Stromal cell of bone marrow (primary cell): ENCODE results near the gene AGBL4.

ENCODE experiments used
- DNase-seq: peaks from one replicate; pipeline ENCODE4 v3.0.0-alpha.2; 2012; ENCODE audit warnings: low read depth

AGBL4 gene

DNA sequence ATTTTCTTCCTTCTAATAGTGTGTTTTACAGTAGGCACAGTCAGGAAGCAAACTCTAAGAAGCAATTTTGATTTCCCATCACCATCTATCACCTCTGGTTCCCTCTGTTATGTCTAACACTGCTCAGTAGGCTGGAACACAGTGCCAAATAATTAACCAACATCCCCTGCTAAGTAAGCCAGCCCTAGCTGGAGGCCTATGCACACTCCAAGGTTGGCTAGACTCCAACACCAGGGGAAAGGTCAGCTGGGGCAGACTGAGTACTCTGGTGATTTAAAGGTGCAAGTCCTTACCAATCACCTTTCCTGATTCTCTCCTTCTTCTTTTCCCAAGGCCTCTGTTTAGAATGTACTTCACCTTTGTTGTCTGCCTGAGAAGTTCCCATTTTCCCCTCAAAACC is 1200.6 kb downstream of the AGBL4 start:
- no peak for DNase-seq

DNA sequence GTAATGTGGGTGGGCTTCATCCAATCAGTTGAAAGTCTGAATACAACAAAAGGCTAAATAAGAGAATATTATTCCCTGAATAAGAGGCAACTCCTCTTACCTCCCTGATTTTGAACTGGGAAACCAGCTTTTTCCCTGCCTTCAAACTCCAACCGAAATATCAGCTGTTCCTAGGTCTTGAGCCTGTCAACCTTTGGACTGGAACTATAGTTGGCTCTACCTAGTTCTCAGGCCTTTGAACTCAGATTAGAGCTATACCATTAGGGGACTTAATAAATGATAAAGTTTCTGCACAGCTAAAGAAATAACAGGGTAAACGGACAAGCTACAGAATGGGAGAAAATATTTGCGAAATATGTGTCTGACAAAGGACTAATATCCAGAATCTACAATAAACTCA is 1203.3 kb downstream of the AGBL4 start:
- DNase-seq, result no peak

DNA sequence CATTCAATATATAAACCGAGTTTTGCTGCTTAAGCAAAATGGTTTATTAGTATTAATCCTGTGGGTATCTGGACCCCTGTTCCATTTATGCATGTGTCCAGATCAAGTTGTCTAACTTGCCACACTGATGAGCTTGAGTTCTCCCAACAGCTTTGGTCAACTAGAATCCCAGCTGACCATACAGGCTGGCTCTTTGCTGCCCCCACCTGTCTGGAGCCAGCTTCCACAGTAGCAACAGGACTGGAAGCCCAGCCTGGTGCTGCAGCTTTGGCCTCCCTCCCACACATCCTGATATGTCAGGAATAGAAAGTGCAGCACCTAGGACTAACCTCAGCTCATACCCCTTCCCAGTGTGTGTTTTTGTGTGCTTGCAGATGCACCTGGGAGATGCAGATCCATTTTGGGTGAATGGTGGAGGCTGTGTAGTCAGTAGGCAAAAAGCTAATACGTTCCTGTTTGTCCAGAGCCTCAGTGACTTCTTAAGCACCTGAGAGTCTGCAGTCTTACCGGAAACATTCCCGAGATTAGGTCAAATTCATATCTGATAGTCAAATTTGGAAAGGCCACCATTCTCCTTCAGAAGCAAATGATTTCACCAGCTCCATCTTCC is 1206.1 kb downstream of the AGBL4 start:
- DNase-seq, result peak; percentile 39

- no peak for DNase-seq
These were observed 1213.0 kb downstream of the AGBL4 start for GRCh38 chr1:48810740-48811139.

GRCh38 chr1:48808496-48808895 is 1215.3 kb downstream of the AGBL4 start:
- no peak for DNase-seq

GRCh38 chr1:48807554-48808260 is 1216.0 kb downstream of the AGBL4 start:
- DNase-seq, result no peak

- DNase-seq, result no peak
These were observed 1220.3 kb downstream of the AGBL4 start for GRCh38 chr1:48803474-48803873.

DNA sequence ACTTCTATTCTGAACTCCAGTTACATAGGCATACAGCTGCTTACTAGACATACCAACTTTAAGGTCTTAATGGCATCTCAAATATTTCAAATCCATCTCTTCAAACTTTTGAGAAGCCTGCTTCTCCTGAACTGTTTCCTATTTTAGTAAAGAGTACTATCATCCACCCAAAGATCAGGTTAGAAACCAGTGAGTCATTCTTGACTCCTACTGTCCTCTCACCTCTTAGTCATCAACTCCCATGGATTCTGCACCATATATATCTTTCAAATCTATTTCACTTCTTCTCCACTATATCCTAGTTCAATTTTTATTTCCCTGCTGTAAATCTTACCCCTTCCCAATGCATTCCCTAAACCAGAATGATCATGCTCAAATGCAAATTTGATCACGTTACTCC is 1228.9 kb downstream of the AGBL4 start:
- no peak for DNase-seq

DNA sequence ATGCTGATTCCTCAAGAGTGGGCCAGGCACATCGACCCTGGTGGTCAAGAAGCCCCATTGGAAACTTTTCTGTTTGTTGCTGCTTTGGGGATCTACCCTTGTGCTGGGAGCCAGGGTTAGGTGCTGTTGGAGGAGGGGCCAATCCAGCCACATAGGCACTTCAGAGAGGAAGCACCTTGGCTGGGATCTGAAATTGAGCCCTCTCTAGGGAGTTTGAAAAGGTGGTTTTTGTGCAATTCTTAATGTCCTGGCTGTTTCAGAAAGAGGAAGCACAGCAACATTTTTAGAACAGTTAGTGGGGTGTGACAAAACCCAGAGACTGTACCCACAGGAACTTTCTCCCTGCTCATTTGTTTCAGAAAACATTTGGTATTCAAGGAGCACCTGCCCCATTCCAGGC is 1229.9 kb downstream of the AGBL4 start:
- DNase-seq, result no peak

- DNase-seq, result no peak
These were observed 1230.8 kb downstream of the AGBL4 start for GRCh38 chr1:48792961-48793360.

DNA sequence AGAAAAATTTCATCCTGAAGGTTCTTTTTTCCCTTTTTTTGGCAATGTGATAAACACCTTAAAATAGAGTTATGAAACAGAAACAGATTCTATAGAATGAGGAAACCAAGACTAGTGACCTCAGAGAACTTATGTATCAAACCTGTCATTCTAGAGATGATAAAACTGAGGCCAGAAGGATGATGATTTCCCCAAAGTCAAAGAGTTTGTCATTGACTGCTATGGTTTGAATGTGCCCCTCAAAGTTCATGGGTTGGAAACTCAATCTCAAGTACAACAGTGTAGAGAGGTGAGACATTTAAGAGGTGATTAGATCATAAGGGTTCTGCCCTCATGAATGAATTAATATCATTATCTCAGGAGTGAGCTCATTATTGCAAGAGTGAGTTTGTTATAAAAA is 1233.4 kb downstream of the AGBL4 start:
- no peak for DNase-seq

GRCh38 chr1:48789903-48790302 is 1233.9 kb downstream of the AGBL4 start:
- DNase-seq, result no peak

GRCh38 chr1:48785869-48786268 is 1237.9 kb downstream of the AGBL4 start:
- DNase-seq, result no peak

GRCh38 chr1:48784301-48784700 is 1239.5 kb downstream of the AGBL4 start:
- no peak for DNase-seq

DNA sequence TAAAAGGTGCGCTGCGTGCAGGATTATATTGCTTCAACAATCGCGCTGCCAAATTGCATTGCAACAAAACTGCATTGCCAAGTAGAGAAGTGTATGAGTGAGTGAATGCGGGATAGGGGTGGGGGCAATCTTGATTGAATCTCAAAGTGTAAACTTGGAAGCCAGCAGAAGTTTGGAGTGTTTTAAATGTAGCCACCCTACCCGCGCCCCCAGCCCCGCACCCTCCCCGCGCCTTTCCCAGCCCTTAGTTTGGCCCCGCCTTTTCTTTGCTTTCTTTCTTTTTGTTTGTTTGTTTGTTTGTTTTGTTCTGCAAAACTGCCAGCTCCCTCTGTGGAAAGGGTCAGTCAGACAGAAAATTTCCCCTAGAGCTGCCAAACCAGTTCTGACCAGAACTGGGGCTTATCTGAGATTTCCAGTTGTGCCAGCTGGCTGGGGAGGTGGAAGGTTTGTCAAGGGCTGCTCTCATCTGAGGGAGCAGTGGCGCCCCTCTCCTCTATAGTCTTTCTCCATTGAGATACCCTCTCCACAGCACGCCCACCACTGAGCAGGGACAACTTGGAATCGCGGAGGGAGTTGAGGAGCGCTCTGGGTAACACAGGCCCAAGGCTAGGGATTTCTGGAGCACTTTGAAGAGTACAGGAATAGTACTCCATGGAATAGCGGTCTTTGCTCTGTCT is 1246.4 kb downstream of the AGBL4 start:
- DNase-seq, result no peak

DNA sequence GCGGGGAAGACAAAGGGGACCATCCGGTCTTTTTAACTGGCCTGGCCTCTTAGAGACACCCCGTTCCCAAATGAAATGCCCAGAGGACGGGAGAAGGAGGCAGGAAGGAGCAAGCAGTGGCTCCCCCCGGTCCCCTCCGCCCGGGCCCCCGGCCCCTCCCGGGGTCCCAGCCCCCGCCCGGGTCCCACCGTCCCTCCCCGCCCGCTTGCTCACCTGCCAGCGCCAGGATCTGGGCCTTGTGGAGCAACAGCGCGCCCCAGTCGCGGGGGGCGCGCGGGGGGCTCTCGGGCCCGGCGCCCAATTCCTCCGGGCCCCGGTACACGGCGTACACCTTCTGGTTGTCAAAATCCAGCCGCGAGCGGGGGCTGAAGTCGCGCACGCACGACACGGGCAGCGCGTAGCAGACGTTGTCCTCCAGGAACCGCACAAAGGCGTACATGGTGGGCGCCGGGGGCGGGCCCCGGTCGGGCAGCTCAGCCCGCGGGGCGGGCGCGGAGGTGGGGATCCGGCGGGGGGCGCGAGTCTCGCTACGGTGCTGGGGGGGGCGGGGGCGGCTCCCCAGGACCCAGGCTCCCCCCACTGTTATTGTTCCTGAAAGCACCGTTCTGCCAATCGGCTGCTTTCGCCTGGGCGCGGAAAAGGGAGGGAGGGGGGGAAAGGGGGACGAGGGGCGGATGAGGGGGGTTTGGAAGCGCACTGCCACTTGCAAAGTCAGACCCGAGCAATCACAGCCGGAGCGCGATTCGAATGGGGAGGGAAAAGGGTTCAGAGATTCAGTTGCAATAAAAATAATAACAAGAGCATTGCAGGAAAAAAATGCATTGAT is 1247.1 kb downstream of the AGBL4 start, which contains the start of gene BEND5:
Gene BEND5, minus strand, starts transcription at position 499 of the 826 bp plus-strand sequence. Its CDS starts 60 bp downstream, at position 439.
- DNase-seq, result no peak

DNA sequence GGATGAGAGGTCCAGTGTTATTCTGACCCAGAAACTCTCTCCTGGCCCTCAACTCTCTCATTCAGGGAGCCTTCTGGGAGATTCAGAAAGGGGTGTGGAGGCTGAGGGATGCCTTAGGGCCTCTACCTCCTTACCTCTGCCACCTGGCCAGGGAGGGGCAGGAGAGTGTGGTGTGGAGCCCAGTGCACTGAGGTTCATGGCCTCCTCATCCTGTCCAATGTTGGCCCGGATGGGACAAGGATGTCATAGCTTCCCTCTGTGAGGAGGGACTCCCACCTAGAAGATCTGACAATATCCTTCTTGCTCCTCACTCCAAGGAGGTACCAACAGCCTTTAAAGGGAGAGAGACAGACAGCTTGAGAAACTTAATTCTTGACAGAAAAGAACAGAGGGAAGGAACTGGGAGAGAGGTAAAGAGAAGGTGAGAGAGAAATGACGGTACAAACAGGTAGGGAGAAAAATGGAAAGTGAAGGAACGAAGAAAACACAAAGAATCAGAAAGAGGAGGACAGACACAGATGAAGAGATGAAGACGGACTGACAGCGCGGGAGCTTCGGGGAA is 1247.8 kb downstream of the AGBL4 start:
- DNase-seq, result no peak

DNA sequence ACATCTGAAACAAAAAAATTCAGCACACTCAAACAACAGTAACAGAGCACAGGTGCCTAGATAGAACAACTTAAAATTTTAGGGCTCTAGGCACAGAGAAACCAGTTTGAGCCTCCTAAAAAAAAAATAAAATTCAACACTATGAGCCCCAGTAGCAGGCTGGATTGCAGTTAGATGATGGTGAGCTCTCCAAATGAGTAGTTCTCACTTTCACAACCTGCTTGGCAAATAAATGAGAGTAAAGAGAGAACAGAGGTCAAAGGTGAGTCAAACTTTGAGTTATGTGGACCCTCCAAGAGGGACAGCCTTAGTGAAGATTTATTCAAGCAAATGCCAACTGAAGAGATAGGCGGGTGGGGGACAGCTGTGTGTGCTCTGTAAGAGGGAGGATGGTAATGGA is 1250.6 kb downstream of the AGBL4 start:
- no peak for DNase-seq

DNA sequence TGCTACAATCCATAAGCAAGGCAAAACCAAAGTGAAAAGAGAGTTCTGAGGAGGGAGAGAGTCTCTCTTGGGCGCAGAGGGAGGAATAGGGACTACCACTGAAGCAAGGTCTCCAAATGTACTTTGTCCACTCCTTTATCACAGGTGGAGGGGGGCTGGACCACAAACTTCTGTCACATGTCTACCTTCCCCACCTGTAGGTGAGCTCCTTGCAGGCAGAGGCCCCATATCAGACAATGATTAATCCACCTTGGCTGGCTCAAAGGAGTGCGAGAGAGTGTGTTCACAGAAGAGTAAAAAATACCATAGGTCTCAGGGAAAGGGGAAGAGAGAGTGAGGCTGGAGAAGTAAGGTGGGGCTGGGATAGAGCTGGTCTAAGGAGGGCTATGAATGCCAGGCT is 1251.5 kb downstream of the AGBL4 start:
- DNase-seq, result no peak

DNA sequence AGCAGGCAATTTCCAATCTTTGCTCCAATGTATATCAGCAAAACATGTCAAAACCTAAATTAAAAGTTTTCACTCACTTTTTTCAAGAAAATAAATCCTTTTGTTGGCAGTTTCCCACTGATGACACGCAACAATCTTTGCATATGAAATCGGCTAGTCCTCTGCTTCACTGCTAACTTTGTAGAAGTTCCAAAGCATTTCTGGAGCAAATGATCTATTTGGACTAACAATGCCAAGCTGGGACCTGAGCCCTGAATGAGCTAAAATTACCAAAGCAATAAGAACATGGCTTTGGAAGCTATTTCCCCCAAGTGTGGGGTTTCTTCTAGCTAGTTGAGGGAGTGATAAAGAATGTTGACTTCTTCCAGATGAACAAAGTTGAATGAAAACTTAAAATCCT is 1252.2 kb downstream of the AGBL4 start:
- no peak for DNase-seq

GRCh38 chr1:48767975-48768510 is 1255.7 kb downstream of the AGBL4 start:
- no peak for DNase-seq

DNA sequence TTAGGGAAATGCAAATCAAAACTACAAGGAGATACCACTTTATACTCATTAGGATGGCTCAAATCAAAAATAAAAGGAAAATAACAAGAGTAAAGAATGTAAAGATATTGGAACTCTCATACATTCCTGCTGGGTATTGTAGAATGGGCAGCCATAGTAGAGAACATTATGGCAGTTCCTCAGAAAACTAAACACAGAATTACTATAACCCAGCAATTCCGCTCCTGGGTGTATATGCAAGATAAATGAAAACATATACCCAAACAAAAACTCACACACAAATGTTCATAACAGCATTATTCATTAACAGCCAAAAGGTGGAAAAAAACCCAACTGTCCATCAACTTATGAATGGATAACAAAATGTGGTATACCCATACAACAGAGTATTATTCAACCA is 1258.4 kb downstream of the AGBL4 start:
- no peak for DNase-seq
